Measurements from ENCODE around the gene FAM20B. TPM values are rescaled to one million over a fixed set of nuclear protein-coding genes. Genes with fewer than 3 reads are reported as not detected.
A peak's percentile ranks its signal among the peaks of the same experiment; 100 is the strongest.

The FAM20B gene
- total and polyA plus RNA-seq, 2 of the 13 experiments (the other 11 are each of a cell fraction or from before 2014, with no cell fraction given) = 13.8 to 26.9 TPM

- TF ChIP-seq ZBTB40 (IDR thresholded peaks at IDR 0.05) (no peak), ZBTB40 (CRISPR knock-in tag; IDR thresholded peaks at IDR 0.05) (peak; percentile 41; the same call in 1 of the 2 replicates), BRF2 (CRISPR knock-in tag; IDR thresholded peaks at IDR 0.05) (no peak), ZBTB33 (CRISPR knock-in tag; IDR thresholded peaks at IDR 0.05) (no peak), DDIT3 (CRISPR knock-in tag; IDR thresholded peaks at IDR 0.05) (no peak), CREB1 (IDR thresholded peaks at IDR 0.05) (no peak), CREB1 (CRISPR knock-in tag; IDR thresholded peaks at IDR 0.05) (peak; percentile 64), ZNF441 (CRISPR knock-in tag; IDR thresholded peaks at IDR 0.05; ENCODE audit: borderline replicate concordance) (no peak), DRAP1 (CRISPR knock-in tag; IDR thresholded peaks at IDR 0.05) (peak; percentile 36; the same call in 1 of the 2 replicates), CHD4 (IDR thresholded peaks at IDR 0.05; ENCODE audit: borderline replicate concordance, low read length) (no peak), KMT2A (CRISPR knock-in tag; IDR thresholded peaks at IDR 0.05) (no peak), SCMH1 (CRISPR knock-in tag; IDR thresholded peaks at IDR 0.05; ENCODE audit: borderline replicate concordance) (no peak), HNRNPK (IDR thresholded peaks at IDR 0.05; ENCODE audit: low read depth, low read length, poor library complexity, severe bottlenecking) (no peak), ESRRA (CRISPR knock-in tag; IDR thresholded peaks at IDR 0.05; ENCODE audit: low read depth) (peak; percentile 65; the same call in 1 of the 2 replicates)
- TF ChIP-seq, protein P1, sequence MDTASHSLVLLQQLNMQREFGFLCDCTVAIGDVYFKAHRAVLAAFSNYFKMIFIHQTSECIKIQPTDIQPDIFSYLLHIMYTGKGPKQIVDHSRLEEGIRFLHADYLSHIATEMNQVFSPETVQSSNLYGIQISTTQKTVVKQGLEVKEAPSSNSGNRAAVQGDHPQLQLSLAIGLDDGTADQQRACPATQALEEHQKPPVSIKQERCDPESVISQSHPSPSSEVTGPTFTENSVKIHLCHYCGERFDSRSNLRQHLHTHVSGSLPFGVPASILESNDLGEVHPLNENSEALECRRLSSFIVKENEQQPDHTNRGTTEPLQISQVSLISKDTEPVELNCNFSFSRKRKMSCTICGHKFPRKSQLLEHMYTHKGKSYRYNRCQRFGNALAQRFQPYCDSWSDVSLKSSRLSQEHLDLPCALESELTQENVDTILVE (CRISPR knock-in tag; IDR thresholded peaks at IDR 0.05) = 0 out of 2 replicates have a peak, but pooled peaks have one; percentile 59
Observed at GRCh38 chr1:179104611-179105250, 79.0 kb downstream of the FAM20B start (continued).
